ENCODE results near the gene DUSP22.

The DUSP22 gene

GRCh38 chr6:391559-392440 lies 99.5 kb downstream of the DUSP22 start, which contains the start of gene IRF4:
TSS of gene IRF4 (plus strand) at chr6:391752. CDS start at chr6:393153, 1,401 bp downstream.
- in situ Hi-C loops (cut with HindIII; ENCODE audit: low sequenced_read_pairs), result no loop called here

GRCh38 chr6:392441-393390 lies 100.4 kb downstream of the DUSP22 start:
- in situ Hi-C loops (cut with HindIII; ENCODE audit: low sequenced_read_pairs), result no loop called here

- in situ Hi-C loops (cut with HindIII; ENCODE audit: low sequenced_read_pairs), result no loop called here
These were observed 101.3 kb downstream of the DUSP22 start for GRCh38 chr6:393391-394221.

- in situ Hi-C loops (cut with HindIII; ENCODE audit: low sequenced_read_pairs), result no loop called here
These were observed 102.5 kb downstream of the DUSP22 start for GRCh38 chr6:394641-395289.

GRCh38 chr6:395432-396125 lies 103.3 kb downstream of the DUSP22 start:
- in situ Hi-C loops (cut with HindIII; ENCODE audit: low sequenced_read_pairs), result no loop called here

- in situ Hi-C loops (cut with HindIII; ENCODE audit: low sequenced_read_pairs), result no loop called here
These were observed 103.8 kb downstream of the DUSP22 start for GRCh38 chr6:396126-396520.

GRCh38 chr6:397056-397455 lies 104.8 kb downstream of the DUSP22 start:
- in situ Hi-C loops (cut with HindIII; ENCODE audit: low sequenced_read_pairs), result no loop called here

- in situ Hi-C loops (cut with HindIII; ENCODE audit: low sequenced_read_pairs), result no loop called here
These were observed 105.3 kb downstream of the DUSP22 start for GRCh38 chr6:397604-398003.

- in situ Hi-C loops (cut with HindIII; ENCODE audit: low sequenced_read_pairs), result no loop called here
These were observed 105.8 kb downstream of the DUSP22 start for GRCh38 chr6:398065-398464.

GRCh38 chr6:398558-399078 lies 106.3 kb downstream of the DUSP22 start:
- in situ Hi-C loops (cut with HindIII; ENCODE audit: low sequenced_read_pairs), result no loop called here

GRCh38 chr6:399785-400534 lies 107.7 kb downstream of the DUSP22 start:
- in situ Hi-C loops (cut with HindIII; ENCODE audit: low sequenced_read_pairs), result no loop called here

GRCh38 chr6:400815-401214 lies 108.5 kb downstream of the DUSP22 start:
- in situ Hi-C loops (cut with HindIII; ENCODE audit: low sequenced_read_pairs), result no loop called here
